K562 (cell line): ENCODE results near the gene HSF5.

Experiments used
- HIVEP1 ChIP-seq: fragments of 250-450 bp; sonication (Bioruptor Pico); IDR thresholded peaks from 2 replicates; pipeline ENCODE4 v1.4.0; 2020; ENCODE audit warnings: mild to moderate bottlenecking
- HNRNPUL1 ChIP-seq: fragments of 200-400 bp; formaldehyde crosslinking; IDR thresholded peaks from 2 replicates; pipeline ENCODE4 v1.6.1; 2017; ENCODE audit warnings: low read length
- PRPF4 ChIP-seq: fragments of 200-400 bp; formaldehyde crosslinking; IDR thresholded peaks from one replicate; pipeline ENCODE4 v1.6.1; 2017; ENCODE audit warnings: low read length, low read depth, mild to moderate bottlenecking; ENCODE audit not compliant: insufficient read depth, poor library complexity, severe bottlenecking
- PURB ChIP-seq: sonication (generic); formaldehyde crosslinking; IDR thresholded peaks from 2 replicates; pipeline ENCODE4 v1.9.0; 2021; ENCODE audit warnings: low read depth, mild to moderate bottlenecking, missing genetic modification reagents
- RBFOX2 ChIP-seq: fragments of 200-400 bp; formaldehyde crosslinking; IDR thresholded peaks from 2 replicates; pipeline ENCODE4 v1.6.1; 2017; ENCODE audit warnings: low read depth, mild to moderate bottlenecking, low read length, moderate library complexity
- TCF7 ChIP-seq: sonication (generic); IDR thresholded peaks from 2 replicates; pipeline ENCODE4 v1.6.1; 2016; ENCODE audit warnings: antibody characterized with exemption, borderline replicate concordance
- ZSCAN29 ChIP-seq: fragments of 450-650 bp; IDR thresholded peaks from 2 replicates; pipeline ENCODE4 v1.6.1; 2017
- TF ChIP-seq, protein P1 (sequence below), 3 experiments: IDR thresholded peaks in 2 of 3; conservative IDR thresholded peaks in 1 of 3; 2 replicates each; pipeline ENCODE4 v1.5.1; 2011 to 2012; ENCODE audit warnings: low read length in 3 of 3, mild to moderate bottlenecking in 3 of 3, control low read depth in 2 of 3, improper control_type of control experiment in 1 of 3, inconsistent platforms in 1 of 3, low read depth in 1 of 3, mixed read lengths in 1 of 3, moderate library complexity in 1 of 3; ENCODE audit not compliant: insufficient read depth in 2 of 3
- TF ChIP-seq, protein P2 (sequence below): fragments of 450-650 bp; formaldehyde crosslinking; IDR thresholded peaks from 2 replicates; pipeline ENCODE4 v1.4.0; 2022; ENCODE audit warnings: missing genetic modification characterization

DNA sequence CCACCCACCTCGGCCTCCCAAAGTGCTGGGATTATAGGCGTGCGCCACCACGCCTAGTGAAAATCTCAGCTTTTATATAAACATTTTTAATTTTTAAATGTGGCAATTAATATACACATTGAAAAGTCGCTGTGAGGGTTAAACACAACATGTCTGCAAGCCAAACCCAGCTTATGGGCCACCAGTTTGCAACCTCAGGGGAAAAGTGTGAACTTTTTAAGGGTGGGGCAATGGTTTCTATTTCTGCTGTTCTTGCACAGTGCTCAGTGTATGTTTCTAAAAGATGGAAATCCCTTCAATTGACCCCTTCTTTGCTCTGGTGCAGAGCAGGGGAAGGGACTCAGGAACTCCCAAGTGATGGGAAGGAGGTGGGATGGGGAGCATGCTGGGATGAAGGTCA is 117.9 kb downstream of the HSF5 start:
- TF ChIP-seq PRPF4 (no peak), RBFOX2 (no peak), HIVEP1 (no peak), TCF7 (no peak), ZSCAN29 (no peak), PURB (no peak), HNRNPUL1 (no peak)
- TF ChIP-seq, protein P1, sequence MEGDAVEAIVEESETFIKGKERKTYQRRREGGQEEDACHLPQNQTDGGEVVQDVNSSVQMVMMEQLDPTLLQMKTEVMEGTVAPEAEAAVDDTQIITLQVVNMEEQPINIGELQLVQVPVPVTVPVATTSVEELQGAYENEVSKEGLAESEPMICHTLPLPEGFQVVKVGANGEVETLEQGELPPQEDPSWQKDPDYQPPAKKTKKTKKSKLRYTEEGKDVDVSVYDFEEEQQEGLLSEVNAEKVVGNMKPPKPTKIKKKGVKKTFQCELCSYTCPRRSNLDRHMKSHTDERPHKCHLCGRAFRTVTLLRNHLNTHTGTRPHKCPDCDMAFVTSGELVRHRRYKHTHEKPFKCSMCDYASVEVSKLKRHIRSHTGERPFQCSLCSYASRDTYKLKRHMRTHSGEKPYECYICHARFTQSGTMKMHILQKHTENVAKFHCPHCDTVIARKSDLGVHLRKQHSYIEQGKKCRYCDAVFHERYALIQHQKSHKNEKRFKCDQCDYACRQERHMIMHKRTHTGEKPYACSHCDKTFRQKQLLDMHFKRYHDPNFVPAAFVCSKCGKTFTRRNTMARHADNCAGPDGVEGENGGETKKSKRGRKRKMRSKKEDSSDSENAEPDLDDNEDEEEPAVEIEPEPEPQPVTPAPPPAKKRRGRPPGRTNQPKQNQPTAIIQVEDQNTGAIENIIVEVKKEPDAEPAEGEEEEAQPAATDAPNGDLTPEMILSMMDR (IDR thresholded peaks at IDR 0.05 in 2 of 3, conservative IDR thresholded peaks at IDR 0.05 in 1 of 3; ENCODE audit: insufficient read depth in 2 of 3, low read depth in 1 of 3, low read length in 3 of 3) = no peak
- TF ChIP-seq, protein P2, sequence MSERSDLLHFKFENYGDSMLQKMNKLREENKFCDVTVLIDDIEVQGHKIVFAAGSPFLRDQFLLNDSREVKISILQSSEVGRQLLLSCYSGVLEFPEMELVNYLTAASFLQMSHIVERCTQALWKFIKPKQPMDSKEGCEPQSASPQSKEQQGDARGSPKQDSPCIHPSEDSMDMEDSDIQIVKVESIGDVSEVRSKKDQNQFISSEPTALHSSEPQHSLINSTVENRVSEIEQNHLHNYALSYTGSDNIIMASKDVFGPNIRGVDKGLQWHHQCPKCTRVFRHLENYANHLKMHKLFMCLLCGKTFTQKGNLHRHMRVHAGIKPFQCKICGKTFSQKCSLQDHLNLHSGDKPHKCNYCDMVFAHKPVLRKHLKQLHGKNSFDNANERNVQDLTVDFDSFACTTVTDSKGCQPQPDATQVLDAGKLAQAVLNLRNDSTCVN = no peak
